ENCODE measurements around the gene NCBP3.

The NCBP3 gene, protein sequence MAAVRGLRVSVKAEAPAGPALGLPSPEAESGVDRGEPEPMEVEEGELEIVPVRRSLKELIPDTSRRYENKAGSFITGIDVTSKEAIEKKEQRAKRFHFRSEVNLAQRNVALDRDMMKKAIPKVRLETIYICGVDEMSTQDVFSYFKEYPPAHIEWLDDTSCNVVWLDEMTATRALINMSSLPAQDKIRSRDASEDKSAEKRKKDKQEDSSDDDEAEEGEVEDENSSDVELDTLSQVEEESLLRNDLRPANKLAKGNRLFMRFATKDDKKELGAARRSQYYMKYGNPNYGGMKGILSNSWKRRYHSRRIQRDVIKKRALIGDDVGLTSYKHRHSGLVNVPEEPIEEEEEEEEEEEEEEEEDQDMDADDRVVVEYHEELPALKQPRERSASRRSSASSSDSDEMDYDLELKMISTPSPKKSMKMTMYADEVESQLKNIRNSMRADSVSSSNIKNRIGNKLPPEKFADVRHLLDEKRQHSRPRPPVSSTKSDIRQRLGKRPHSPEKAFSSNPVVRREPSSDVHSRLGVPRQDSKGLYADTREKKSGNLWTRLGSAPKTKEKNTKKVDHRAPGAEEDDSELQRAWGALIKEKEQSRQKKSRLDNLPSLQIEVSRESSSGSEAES

DNA sequence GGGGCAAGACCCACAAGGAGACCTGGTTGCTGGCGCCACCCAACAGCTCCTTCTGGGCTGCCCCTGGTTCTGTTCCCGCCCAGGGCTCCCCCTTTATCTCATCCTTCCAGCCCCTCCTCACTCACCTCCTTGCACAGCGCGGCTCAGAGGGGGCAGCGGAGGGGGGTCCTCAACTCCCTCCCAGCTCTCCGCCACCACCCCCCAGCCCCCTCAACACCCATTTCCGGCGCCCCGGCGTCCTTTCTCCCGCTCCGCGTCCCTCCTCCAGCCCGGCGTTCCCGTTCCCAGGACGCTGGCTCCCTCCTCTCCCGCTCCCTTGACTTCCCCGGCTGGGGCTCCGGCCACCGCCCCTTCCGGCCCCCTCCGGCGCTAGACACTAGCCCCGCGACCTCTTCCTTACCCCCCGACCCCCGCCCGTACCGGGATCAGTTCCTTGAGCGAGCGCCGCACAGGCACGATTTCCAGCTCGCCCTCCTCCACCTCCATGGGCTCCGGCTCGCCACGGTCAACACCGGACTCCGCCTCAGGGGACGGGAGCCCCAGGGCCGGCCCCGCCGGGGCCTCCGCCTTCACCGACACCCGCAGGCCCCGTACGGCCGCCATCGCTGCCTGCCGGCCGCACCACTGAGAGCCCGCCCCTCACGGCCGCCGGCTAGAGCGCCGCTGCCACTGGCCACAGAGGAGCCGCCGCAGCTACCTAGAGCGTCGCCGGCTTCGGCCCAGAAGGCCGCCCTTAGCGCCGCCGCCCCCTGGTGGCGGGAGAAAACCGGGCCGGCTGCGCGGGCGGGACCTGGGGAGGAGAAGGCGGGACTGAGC is at the start of gene NCBP3:
TSS of gene NCBP3 (minus strand) at position 626 of the 816 bp plus-strand sequence. CDS start at position 603, 23 bp downstream.
- peak; percentile 87 to 88 for DNase-seq (ENCODE audit: low read depth in 2 of 2)

DNA sequence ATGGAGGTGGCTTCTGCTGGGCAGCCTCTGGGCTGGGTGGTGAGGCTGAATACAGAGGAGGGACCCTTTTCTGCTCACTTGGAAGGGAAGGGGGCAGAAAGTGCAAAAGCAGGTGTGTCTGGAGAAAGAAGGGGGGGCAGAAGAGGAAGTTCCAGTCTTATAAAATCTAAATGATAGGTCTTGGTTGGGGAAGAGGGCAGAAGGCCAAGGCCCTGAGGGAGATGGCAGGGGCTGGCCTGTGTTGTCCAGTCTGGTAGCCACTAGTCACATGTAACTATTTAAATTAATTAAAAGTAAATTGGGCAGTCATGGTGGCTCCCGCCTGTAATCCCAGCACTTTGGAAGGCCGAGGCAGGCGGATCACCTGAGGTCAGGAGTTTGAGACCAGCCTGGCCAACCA is 49.3 kb upstream of the NCBP3 start:
- no peak for DNase-seq (ENCODE audit: low read depth in 2 of 2)

DNA sequence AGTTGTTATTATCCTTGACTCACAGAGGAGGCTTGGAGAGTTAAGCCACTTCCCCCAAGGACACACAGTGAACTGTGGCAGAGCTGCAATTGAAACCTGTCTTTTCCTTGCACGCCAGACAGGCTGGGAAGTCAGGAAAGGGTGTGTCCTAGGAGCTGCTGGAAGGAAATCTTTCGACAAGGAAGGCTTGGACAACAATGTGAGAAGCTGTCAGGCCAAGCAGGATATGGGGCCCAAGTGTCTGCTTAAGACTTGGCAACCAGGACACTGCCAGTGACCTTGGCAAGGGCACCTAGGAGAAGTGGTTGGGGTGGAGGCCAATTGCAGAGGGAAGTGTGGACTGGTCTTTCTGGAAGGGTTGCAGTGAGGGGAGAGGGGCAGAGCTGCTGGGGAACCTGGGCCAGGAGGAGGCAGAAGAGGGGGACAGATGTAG is 48.9 kb upstream of the NCBP3 start:
- no peak for DNase-seq (ENCODE audit: low read depth in 2 of 2)

DNA sequence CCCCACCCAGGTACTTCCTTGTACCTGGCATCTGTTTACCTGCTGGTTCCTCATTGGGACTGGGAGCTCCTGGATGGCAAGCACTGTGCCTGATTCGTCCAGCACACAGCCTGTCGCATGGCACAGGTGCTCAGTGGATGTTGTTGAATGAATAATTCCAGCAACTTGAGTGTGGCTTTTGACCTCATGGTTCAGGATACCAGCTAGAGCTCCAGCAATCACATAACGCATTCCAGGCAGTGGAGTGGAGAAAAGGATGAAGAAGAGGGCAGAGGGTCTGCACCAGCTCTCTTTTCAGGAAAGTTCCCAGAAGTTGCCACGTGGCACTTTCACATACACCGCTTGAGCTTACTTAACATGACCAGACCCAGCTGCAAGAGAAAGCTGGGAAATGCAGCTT is 48.1 kb upstream of the NCBP3 start:
- no peak for DNase-seq (ENCODE audit: low read depth in 2 of 2)

DNA sequence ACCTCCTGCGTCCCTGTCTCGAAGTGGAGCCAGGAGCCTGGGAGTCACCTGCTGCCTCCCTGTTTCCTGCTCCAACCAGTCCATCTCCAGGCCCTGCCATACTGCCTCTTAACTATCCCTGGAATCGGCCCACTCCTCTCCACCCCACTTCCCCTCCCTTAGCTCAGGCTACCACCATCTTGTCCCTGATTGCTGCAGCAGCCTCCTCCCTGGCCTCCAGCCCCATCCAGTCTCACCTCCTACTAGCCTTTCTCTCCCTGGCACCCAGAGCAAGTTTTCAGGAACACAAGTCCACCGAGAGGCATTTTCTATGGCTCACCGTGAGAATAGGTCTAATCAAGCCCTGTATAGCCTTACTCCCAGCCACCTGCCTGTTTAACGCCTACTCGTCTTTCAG is 47.7 kb upstream of the NCBP3 start:
- no peak for DNase-seq (ENCODE audit: low read depth in 2 of 2)

DNA sequence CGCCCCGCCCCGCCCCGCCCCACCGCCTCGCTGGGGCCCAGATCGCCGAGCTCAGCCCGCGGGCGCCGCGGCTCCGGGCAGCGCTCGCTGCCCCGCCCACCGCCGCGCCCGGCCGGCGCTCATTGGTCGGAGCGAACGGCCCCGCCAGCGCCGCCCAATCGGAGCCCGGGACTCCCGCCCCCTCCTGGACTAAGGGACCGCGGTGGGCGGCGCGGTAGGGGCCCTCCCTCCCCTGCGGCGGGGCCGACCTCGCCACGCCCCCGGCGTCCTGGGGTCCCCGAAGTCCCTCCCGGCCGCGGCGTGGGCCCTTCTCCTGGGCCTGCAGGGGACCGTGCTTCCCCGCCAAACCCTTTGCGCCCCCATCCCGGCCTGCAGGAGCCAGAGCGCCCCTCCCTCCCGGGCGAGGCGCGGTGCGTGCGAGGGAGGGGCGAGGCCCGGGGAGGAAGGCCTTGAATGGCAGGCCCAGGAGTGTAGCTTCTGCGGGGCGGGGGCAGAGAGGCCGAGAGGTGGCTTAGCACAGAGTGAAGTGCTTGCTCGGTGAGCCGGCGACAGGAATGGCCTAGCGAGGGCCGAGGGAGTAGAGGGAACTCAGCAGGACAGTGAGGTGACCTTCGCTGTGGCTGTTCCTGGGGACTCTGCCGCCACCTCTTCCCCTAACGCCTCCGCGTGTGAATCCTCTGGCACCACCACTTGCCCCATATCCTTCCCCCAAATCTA is 47.1 kb upstream of the NCBP3 start, which contains the start of gene CAMKK1:
TSS of gene CAMKK1 (minus strand) at position 51 of the 717 bp plus-strand sequence. CDS start 7,366 bp downstream, outside the sequence.
- DNase-seq (ENCODE audit: low read depth in 2 of 2) = peak; percentile 59 to 67

DNA sequence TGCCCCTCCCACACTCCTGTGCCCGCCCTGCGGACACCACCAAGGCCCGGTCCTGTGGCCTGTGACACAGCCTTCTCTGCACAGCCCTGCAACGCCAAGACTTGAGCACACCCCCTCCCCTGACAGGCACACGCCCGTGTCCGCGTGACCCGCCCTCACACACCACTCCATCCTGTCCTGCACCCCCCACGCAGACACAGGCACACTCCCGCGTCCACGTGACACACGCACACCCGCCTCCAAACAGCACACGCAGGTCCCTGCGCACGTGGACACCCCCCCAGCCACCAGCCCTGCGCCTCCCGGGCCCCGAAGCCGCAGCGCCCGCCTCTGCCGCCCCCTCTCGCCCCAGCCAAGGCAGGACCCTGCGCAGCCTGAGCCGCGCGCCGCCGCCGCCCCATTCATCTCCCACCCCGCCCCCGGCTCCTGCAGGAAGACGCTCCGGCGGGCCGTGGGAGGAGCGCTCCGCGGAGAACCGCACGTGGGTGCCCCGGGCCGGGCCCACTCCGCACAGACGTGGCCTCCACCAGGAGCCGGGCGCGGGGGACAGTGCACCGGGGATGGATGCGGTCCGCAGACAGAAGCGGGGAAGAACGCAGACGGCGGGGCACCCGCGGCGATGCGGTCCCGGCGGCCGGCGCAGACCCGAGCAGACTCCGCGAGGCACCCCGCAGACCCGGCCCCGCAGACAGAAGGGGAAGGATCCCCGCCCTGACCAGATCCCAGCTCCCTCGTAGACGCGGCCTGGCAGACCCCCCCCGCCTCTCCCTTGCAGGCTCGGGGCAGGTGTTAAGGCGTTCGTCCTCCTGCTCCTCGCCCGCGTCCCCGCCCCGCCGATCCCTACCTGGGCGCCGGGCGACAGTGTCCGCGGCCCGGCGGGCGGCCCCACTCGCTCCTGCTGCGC is 46.3 kb upstream of the NCBP3 start:
- no peak for DNase-seq (ENCODE audit: low read depth in 2 of 2)

DNA sequence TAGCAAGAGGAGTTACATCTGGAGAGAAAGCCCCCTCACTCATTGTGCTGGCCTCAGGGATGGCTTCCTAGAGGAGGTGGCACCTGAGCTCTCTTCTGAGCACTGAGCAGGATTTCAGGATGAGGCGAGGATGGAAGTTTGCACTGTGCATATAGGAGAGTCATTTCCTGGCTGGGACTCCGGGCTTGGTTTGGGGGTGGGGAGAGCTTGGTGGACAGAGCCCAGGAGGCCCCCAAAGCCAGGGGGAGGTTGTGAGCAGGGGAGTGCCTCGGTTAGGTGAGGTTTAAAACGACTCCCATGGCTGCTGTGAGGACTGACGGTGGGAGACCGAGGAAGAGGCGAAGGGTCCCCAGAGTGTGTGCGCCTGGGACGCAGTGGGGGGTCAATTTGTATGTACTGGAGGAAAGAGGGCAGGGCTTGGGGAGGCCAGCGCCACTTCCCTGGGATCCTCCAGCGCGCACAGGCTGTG is 45.6 kb upstream of the NCBP3 start:
- no peak for DNase-seq (ENCODE audit: low read depth in 2 of 2)

DNA sequence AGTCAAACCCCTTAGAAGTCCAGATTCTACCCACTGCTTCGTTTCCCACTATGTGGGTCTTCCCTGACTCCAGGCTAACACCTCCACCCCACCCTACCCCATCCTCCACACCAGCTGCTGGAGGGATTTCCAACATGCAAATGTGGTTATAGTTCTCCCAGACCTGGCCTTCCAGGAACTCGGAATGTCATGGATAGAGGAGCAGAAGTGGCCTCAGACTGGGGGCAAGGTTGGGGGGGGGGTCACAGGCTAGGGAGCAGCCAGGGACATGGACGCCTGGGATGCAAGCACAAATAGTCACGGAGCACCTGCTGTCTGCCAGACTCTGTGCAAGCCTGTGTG is 44.8 kb upstream of the NCBP3 start:
- DNase-seq (ENCODE audit: low read depth in 2 of 2) = no peak

DNA sequence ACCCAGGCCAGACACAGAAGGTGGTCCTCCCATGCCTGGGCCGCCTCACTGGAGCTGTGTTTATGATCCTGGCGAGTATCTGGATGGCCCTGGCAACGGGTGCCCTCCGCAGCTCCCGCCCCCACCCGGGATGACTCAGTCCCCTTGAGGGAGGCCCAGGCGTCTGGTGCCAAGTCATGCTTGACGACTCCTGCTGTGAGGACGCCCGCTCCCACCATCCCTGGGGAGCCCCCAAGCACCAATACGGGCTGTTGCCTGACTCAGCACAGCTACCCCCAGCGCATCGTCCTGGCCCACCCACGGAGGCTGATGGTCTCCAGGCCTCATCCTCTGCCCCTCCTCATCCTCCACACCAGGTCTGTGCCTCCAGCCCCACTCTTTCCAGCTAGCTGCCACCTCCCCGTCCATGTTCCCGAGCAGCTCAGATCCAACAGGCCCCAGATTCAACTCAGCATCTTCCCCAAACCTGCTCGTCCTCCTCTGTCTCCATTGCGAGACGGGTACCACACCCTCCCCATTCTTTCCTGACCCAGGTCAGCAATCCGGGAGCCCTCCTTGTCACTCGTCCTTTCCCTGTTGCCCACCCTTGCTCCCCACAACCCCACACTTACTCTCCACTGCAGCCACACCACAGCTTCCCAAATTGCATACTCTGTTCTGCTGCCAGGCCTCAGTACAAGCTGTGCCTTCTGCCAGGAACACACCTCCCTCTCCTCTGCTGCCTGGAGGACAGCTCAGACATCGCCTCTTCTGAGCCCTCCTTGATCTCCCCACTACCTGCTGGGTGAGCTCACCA is 44.2 kb upstream of the NCBP3 start:
- peak; percentile 59 to 64 for DNase-seq (ENCODE audit: low read depth in 2 of 2)

DNA sequence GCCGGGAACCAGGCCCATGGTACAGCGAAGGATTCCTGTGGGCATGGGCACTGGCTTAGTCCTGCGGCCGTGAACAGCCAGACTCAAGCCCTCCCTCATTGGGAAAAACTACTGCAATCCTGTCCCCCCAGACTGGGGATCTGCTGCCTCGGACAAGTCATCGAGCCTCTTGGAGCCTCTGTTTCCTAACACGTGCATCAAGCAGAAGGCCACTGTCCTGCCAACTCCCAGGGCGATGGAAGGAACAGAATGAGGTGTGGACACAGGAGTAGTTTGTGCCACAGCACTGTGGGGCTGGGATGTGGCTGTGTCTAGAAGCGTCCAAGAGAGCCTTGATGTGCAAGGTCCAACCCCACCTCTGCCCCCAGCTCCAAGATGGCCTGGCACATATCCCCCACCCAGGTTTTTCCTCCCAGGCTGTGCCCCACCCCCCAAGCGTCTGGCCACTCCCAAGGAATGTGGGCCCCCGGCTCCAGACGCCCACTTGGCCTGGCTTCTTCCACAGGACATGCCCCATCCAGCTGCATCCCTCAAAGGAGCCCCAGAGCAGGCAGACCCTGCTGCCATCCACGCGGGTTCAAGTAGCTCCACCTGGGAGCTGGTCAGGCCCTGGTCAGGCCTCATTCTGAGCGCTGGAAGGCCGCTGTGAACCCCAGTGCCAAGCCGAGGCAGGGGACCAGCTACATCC is 43.4 kb upstream of the NCBP3 start:
- no peak for DNase-seq (ENCODE audit: low read depth in 2 of 2)

DNA sequence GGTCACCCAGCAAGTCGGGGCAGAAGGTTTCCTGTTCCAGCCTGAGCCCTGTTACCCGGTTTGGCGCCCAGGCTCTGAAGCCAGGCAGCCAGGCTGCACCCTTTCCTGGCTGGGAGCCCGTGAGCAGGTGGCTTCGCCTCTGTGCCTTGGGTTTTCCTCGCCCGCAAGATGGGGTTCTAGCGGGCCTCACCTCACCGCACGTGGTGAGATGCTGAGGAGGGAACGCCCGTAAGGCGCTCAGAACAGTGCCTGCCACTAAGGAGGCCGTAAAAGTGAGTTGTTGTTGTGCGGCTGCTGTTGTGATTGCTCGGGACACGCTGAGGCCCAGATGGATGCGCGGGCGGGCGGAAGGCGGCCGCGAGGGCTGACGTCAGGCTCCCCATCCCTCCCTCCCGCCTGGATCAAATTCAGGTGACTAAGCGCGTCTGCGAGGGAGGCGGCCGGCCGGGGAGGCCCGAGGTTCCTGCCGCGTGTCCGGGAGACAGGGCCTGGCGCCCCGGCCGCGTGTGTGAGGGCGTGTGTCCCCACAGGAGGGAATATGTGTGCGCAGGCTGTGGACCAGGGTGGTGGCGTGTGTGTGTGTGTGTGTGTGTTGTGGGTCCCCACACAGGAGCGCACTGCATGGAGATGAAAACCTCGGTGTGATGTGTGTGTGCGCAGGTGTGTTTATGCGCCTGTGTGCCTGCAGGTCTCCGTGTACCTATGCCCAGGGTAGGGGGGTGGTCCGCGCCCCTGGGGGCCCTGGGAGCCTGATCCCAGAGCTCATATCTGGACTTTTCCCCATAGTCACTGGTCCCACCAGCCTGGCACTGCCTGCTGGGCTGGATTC is 42.5 kb upstream of the NCBP3 start:
- peak; percentile 80 to 81 for DNase-seq (ENCODE audit: low read depth in 2 of 2)

DNA sequence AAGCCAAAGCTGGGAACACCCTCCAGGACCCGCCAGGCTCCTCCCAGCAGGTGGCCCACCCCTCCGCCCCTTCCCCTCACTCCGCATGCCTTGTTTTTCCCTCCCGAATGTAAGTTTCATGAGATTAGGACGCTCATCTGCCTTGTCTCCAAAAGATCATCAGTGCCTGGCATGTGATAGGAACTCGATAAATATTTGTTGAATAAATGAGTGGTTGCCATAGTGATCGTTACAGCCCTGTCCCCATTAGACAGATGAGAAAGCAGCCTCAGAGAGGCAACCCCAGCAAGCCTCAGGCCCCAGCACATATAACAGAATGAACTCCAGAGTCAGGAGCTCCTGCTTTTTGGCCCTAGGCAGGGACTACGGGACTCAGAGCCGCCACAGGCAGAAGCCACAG is 41.8 kb upstream of the NCBP3 start:
- DNase-seq (ENCODE audit: low read depth in 2 of 2) = no peak

DNA sequence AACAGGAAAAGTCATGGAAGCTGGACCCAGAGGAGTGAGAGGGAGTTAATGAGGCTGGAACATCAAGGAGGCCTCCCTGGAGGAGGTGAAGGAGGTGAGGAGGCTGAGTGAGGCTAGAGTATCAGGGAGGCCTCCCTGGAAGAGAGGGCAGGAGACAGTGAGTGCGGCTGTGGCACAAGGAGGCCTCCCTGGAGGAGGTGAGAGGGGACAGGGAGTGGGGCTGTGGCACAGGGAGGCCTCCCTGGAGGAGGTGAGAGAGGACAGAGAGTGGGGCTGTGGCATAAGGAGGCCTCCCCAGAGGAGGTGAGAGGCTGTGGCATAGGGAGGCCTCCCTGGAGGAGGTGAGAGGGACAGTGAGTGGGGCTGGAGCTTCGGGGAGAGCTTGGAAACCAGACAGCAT is 41.3 kb upstream of the NCBP3 start:
- DNase-seq (ENCODE audit: low read depth in 2 of 2) = no peak

DNA sequence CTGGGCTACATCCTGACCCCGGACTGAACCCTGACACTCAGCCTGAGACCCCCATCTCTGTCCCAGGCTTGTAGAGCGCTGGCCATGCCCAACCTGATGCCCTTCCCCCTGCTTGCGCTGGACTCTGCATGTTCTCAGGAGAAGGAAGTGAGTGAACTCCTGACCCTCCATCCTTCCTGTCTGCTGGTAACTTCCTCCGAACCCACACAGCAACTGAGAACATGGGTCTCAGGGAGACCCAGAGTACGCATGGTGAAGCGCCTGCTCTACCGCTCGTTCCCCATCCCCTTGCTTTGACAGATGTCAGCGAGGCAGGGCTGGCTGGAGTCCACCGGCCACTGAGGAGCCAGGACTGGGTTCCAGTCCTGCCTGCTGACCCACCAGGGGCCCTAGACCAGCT is 40.7 kb upstream of the NCBP3 start:
- no peak for DNase-seq (ENCODE audit: low read depth in 2 of 2)

DNA sequence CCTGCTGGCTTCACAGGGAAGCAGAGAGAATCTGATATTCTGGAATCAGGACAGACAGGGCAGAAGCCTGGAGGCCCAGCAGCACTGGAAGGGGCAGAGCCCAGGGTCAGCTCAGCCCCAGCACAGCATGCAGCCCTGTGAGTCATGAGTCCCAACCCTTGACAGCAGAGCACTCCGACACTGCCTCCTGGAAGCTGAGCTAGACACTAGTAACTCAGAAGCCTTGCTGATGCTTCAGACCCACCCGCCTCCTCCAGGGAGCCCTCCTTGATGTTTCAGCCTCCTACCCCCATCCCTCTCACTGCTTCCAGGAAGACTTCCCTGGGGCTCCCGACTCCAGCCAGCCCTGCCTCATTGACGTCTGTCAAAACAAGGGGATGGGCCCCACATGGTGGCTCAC is 39.9 kb upstream of the NCBP3 start:
- no peak for DNase-seq (ENCODE audit: low read depth in 2 of 2)

DNA sequence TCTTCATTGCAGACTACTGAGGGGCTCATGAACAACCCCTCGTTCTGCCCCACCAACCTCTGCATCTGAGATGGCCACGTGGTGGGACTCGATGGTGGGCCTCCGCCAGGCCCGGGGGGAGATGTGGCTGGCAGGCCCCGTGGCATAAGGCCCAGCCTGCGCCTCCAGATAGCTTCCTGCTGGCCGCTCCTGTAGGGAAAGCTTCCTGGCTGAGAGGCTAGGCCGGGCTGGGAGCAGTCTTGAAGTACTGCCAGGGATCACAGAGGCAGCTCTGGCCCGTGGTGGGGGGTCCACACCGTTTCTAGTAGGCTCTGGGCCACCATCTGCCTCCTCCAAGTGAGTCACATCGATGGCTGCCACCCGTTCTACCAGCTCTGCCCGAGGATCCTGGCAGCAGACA is 39.2 kb upstream of the NCBP3 start:
- DNase-seq (ENCODE audit: low read depth in 2 of 2) = no peak

DNA sequence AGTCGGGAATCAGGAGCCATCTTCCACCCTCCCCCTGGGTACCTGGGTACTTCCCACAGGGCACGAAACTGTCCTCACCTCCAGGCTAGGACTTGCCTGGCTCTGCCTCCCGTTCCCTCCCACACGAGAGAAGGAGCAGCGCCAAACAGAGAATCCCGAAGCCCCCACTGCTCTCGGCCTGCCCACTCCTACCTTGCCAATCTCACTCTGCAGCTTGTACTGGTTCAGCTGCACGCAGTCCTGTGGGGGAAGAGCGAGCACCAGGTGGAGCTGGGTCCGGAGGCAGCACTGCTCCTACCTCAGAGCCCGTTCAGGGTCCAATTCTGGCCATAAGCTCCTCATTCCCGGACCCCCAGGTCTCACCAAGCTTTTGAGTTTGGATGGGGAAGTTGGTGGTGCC is 38.1 kb upstream of the NCBP3 start:
- no peak for DNase-seq (ENCODE audit: low read depth in 2 of 2)
